HCT116 (cell line): ENCODE data around the gene EBP. TPM values are rescaled to one million over a fixed set of nuclear protein-coding genes. Genes with fewer than 3 reads are reported as not detected.

ENCODE experiments used
- ATAC-seq: fragments of 200-7000 bp; cut with Tn5 transposase; 2 replicates; pipeline ENCODE4 v1.9.1; 2020; ENCODE audit warnings: mild to moderate bottlenecking, moderate library complexity
- BruUV-seq: library from RNA; stranded (reverse); fragments of 400-500 nt; replicated peaks from 2 replicates; lab custom pipeline; 2021; lab: Mats Ljungman, UMichigan
- CTCF ChIA-PET: fragments of 300-600 bp; sonication (Branson Sonifier 250); formaldehyde crosslinking; loops from one replicate; lab custom pipeline; 2021; ENCODE audit warnings: antibody characterized with exemption; lab: Charles Lee
- POLR2A ChIA-PET: fragments of 300-600, 350-600 bp; sonication (Branson Sonifier 250); formaldehyde crosslinking; loops from one replicate; lab custom pipeline; 2021; ENCODE audit warnings: antibody characterized with exemption; lab: Charles Lee
- RAD21 ChIA-PET, 2 experiments: fragments of 300-600 bp; sonication (Branson Sonifier 250); formaldehyde crosslinking; loops; one replicate each; lab custom pipeline; 2023; ENCODE audit warnings: low total read pairs in 2 of 2; ENCODE audit not compliant: uncharacterized antibody in 2 of 2, unreplicated experiment in 2 of 2, low non-redundant PET in 1 of 2; lab: Charles Lee
- DNase-seq: peaks from one replicate; pipeline ENCODE4 v3.0.0-alpha.2; 2010; ENCODE audit warnings: low read depth, low spot score
- H2AFZ ChIP-seq: fragments of 200-600 bp; shearing (Covaris generic), sonication (generic); 2 replicates; pipeline ENCODE4 v1.6.1; 2017; ENCODE audit warnings: low read depth, mixed run types, mixed read lengths, antibody characterized with exemption, low read length; ENCODE audit not compliant: poor library complexity, severe bottlenecking
- H3K27ac ChIP-seq: 2 replicates; pipeline ENCODE4 v1.5.1; 2012; ENCODE audit warnings: low read depth, low read length
- H3K27me3 ChIP-seq: fragments of 200-600 bp; sonication (generic); 2 replicates; pipeline ENCODE4 v1.6.1; 2016; ENCODE audit warnings: mixed run types, low read length, mixed read lengths; ENCODE audit not compliant: insufficient read depth
- H3K36me3 ChIP-seq, 2 experiments: fragments of 200-500 bp in 1 of 2; fragments of 200-600 bp in 1 of 2; sonication (Bioruptor generic) in 1 of 2; sonication (generic) in 1 of 2; 2 replicates each; pipeline versions ENCODE4 v1.5.1 to v1.6.1; 2014 to 2016; ENCODE audit warnings: low read length in 2 of 2, inconsistent platforms in 1 of 2, mixed read lengths in 1 of 2, mixed run types in 1 of 2; ENCODE audit not compliant: insufficient read depth in 2 of 2, control insufficient read depth in 1 of 2
- H3K4me1 ChIP-seq, 2 experiments: fragments of 200-600 bp in 1 of 2; sonication (generic) in 1 of 2; 2 replicates each; pipeline versions ENCODE4 v1.5.1 to v1.6.1; 2012 to 2017; ENCODE audit warnings: low read length in 2 of 2, inconsistent platforms in 1 of 2, mild to moderate bottlenecking in 1 of 2, mixed read lengths in 1 of 2, mixed run types in 1 of 2, moderate library complexity in 1 of 2; ENCODE audit not compliant: insufficient read depth in 2 of 2, control insufficient read depth in 1 of 2
- H3K4me2 ChIP-seq: fragments of 200-600 bp; sonication (generic); 2 replicates; pipeline ENCODE4 v1.6.1; 2017; ENCODE audit warnings: mixed run types, low read length, mixed read lengths
- H3K4me3 ChIP-seq, 2 experiments: fragments of 200-600 bp in 1 of 2; sonication (generic) in 1 of 2; replicated peaks in 1 of 2; 2 replicates each; pipeline ENCODE4 v1.5.1; 2011 to 2016; ENCODE audit warnings: low read length in 2 of 2, control low read depth in 1 of 2, low read depth in 1 of 2, mild to moderate bottlenecking in 1 of 2, mixed read lengths in 1 of 2, mixed run types in 1 of 2
- H3K79me2 ChIP-seq: fragments of 200-600 bp; sonication (generic); 2 replicates; pipeline ENCODE4 v1.6.1; 2017; ENCODE audit warnings: mild to moderate bottlenecking, mixed run types, low read length, moderate library complexity, mixed read lengths; ENCODE audit not compliant: insufficient read depth
- H3K9ac ChIP-seq: fragments of 200-600 bp; sonication (generic); 2 replicates; pipeline ENCODE4 v1.6.1; 2016; ENCODE audit warnings: low read length, mixed read lengths
- H3K9me2 ChIP-seq: fragments of 200-600 bp; sonication (generic), shearing (Covaris generic); 2 replicates; pipeline ENCODE4 v1.6.1; 2017; ENCODE audit warnings: mixed run types, mild to moderate bottlenecking, moderate library complexity; ENCODE audit not compliant: insufficient read depth
- H3K9me3 ChIP-seq, 2 experiments: fragments of 200-500 bp in 1 of 2; fragments of 200-600 bp in 1 of 2; sonication (Bioruptor generic) in 1 of 2; sonication (generic) in 1 of 2; 2 replicates each; pipeline ENCODE4 v1.6.1; 2014 to 2017; ENCODE audit warnings: low read length in 2 of 2, mixed read lengths in 2 of 2, inconsistent platforms in 1 of 2, low read depth in 1 of 2, mild to moderate bottlenecking in 1 of 2, mixed run types in 1 of 2, moderate library complexity in 1 of 2; ENCODE audit not compliant: control insufficient read depth in 1 of 2, insufficient read depth in 1 of 2
- H4K20me1 ChIP-seq: fragments of 200-600 bp; sonication (generic), shearing (Covaris generic); 2 replicates; pipeline ENCODE4 v1.6.1; 2017; ENCODE audit warnings: mixed run types, mild to moderate bottlenecking, moderate library complexity; ENCODE audit not compliant: insufficient read depth
- CBX3 ChIP-seq: IDR thresholded peaks from 2 replicates; pipeline ENCODE4 v1.6.1; 2012; ENCODE audit warnings: low read depth
- CEBPB ChIP-seq: IDR thresholded peaks from 2 replicates; pipeline ENCODE4 v1.6.1; 2012; ENCODE audit warnings: low read depth
- CTCF ChIP-seq, 3 experiments: fragments of 200-600 bp in 1 of 3; sonication (generic) in 1 of 3; IDR thresholded peaks in 2 of 3; conservative IDR thresholded peaks in 1 of 3; 2 replicates each; pipeline ENCODE4 v1.5.1; 2012 to 2017; ENCODE audit warnings: low read depth in 2 of 3, low read length in 2 of 3, antibody characterized with exemption in 1 of 3, borderline replicate concordance in 1 of 3, control low read depth in 1 of 3, mild to moderate bottlenecking in 1 of 3, mixed read lengths in 1 of 3, mixed run types in 1 of 3, moderate library complexity in 1 of 3; ENCODE audit not compliant: insufficient read depth in 1 of 3
- EGR1 ChIP-seq: IDR thresholded peaks from 2 replicates; pipeline ENCODE4 v1.6.1; 2012; ENCODE audit warnings: low read depth
- ELF1 ChIP-seq: IDR thresholded peaks from 2 replicates; pipeline ENCODE4 v1.6.1; 2012; ENCODE audit warnings: low read depth, borderline replicate concordance
- EZH2 ChIP-seq: fragments of 200-600 bp; sonication (generic); IDR thresholded peaks from 2 replicates; pipeline ENCODE4 v1.6.1; 2017; ENCODE audit warnings: antibody characterized with exemption, mixed run types
- EZH2phosphoT487 ChIP-seq: fragments of 200-600 bp; IDR thresholded peaks from 2 replicates; pipeline ENCODE4 v1.6.1; 2018; ENCODE audit warnings: antibody characterized with exemption, borderline replicate concordance
- FOSL1 ChIP-seq: IDR thresholded peaks from 2 replicates; pipeline ENCODE4 v1.6.1; 2012; ENCODE audit warnings: low read depth
- JUND ChIP-seq: IDR thresholded peaks from 2 replicates; pipeline ENCODE4 v1.6.1; 2012
- MAX ChIP-seq: IDR thresholded peaks from 2 replicates; pipeline ENCODE4 v1.6.1; 2012
- POLR2A ChIP-seq: IDR thresholded peaks from 2 replicates; pipeline ENCODE4 v1.7.0; 2011; ENCODE audit warnings: borderline replicate concordance; ENCODE audit not compliant: insufficient read depth, insufficient read length; ENCODE audit errors: extremely low read depth
- POLR2AphosphoS5 ChIP-seq: IDR thresholded peaks from 2 replicates; pipeline ENCODE4 v1.6.1; 2011; ENCODE audit warnings: mild to moderate bottlenecking, low read depth, low read length, moderate library complexity
- RAD21 ChIP-seq: IDR thresholded peaks from 2 replicates; pipeline ENCODE4 v1.6.1; 2012; ENCODE audit warnings: low read depth, mild to moderate bottlenecking
- SP1 ChIP-seq: IDR thresholded peaks from 2 replicates; pipeline ENCODE4 v1.6.1; 2012; ENCODE audit warnings: low read depth
- SRF ChIP-seq: IDR thresholded peaks from 2 replicates; pipeline ENCODE4 v1.6.1; 2012; ENCODE audit warnings: low read depth
- TCF7L2 ChIP-seq: IDR thresholded peaks from 2 replicates; pipeline ENCODE4 v1.7.0; 2011; ENCODE audit warnings: borderline replicate concordance, inconsistent platforms; ENCODE audit not compliant: insufficient read depth, insufficient read length; ENCODE audit errors: extremely low read depth
- YY1 ChIP-seq: IDR thresholded peaks from 2 replicates; pipeline ENCODE4 v1.6.1; 2011; ENCODE audit warnings: low read length, low read depth, moderate library complexity, mild to moderate bottlenecking; ENCODE audit not compliant: insufficient replicate concordance; ENCODE audit errors: extremely low read depth
- ZBTB33 ChIP-seq: IDR thresholded peaks from 2 replicates; pipeline ENCODE4 v1.6.1; 2011; ENCODE audit warnings: mild to moderate bottlenecking, low read length, moderate library complexity; ENCODE audit not compliant: insufficient replicate concordance; ENCODE audit errors: extremely low read depth
- ZNF274 ChIP-seq: fragments of 200-500 bp; sonication (Bioruptor generic); IDR thresholded peaks from 2 replicates; pipeline ENCODE4 v1.6.1; 2014; ENCODE audit warnings: mild to moderate bottlenecking, low read depth, low read length, inconsistent platforms
- intact Hi-C: fragments of 100-400 bp; cut with micrococcal nuclease; formaldehyde crosslinking; loops from 2 replicates; pipeline ENCODE4 v1.10.0; 2022
- total RNA-seq: library from RNA; stranded (reverse); gene quantifications from one replicate; pipeline ENCODE4 v1.2.1, GENCODE V29; 2021; ENCODE audit not compliant: unreplicated experiment

Gene EBP
- total RNA-seq, 1 experiment from 2014 or later = 93.8 TPM

- Histone ChIP-seq H3K36me3 (no peaks in the 10 kb centered on the region), H3K27ac (no peak overlapping the region), H3K4me2 (no peak overlapping the region), H3K79me2 (no peaks in the 10 kb centered on the region), H3K4me3 (no peak overlapping the region), H3K27me3 (no peaks in the 10 kb centered on the region), H3K9me2 (no peaks in the 10 kb centered on the region), H3K4me1 (peaks cover 0 to 12% of the 10 kb centered on the region in 2 experiments; a peak in 2 of 4 replicates), H3K9ac (no peak overlapping the region), H3K9me3 (no peaks in the 10 kb centered on the region), H2AFZ (no peak overlapping the region), H4K20me1 (no peaks in the 10 kb centered on the region)
- ATAC-seq (no peak), DNase-seq (no peak)
- ChIA-PET POLR2A (no interaction called here), RAD21 (no interaction called here), CTCF (no interaction called here)
- no peak for TF ChIP-seq CTCF (IDR thresholded peaks at IDR 0.05 in 2 of 3, conservative IDR thresholded peaks at IDR 0.05 in 1 of 3; ENCODE audit: borderline replicate concordance in 1 of 3, insufficient read depth in 1 of 3, low read depth in 2 of 3, low read length in 2 of 3)
- TF ChIP-seq POLR2A = no peak
- TF ChIP-seq JUND = no peak
- TF ChIP-seq MAX = no peak
- TF ChIP-seq EGR1 = no peak
- TF ChIP-seq EZH2phosphoT487 = no peak
- no peak for TF ChIP-seq SRF
- no peak for TF ChIP-seq FOSL1
- TF ChIP-seq TCF7L2 = no peak
- TF ChIP-seq CBX3 = no peak
- no peak for TF ChIP-seq ZBTB33
- no peak for TF ChIP-seq ELF1
- no peak for TF ChIP-seq RAD21
- no peak for TF ChIP-seq POLR2AphosphoS5
- no peak for TF ChIP-seq SP1
- TF ChIP-seq YY1 = no peak
- no peak for TF ChIP-seq CEBPB
- no peak for TF ChIP-seq EZH2
- no peak for TF ChIP-seq ZNF274
- no TSS peak for BruUV-seq
- intact Hi-C loops = no loop called here
Observed at GRCh38 chrX:48504261-48504660, 17.3 kb upstream of the EBP start.
